ENCODE measurements around the gene STK32C.

GRCh38 chr10:132194726-132195125 lies 113.0 kb downstream of the STK32C start:
- TF ChIP-seq CTCF (IDR thresholded peaks at IDR 0.05) (no peak), POLR2A (IDR thresholded peaks at IDR 0.05) (no peak)
